GM18868 (cell line): ENCODE results near the gene HINT2.

Source experiments
- ATAC-seq: cut with Tn5 transposase; IDR thresholded peaks from one replicate; pipeline ENCODE4 v1.9.1; 2021; ENCODE audit warnings: mild to moderate bottlenecking, moderate library complexity; ENCODE audit not compliant: unreplicated experiment

Gene HINT2

GRCh38 chr9:35812025-35812602 lies 2.7 kb downstream of the HINT2 start, which contains the start of gene SPAG8:
Gene SPAG8, minus strand, starts transcription at chr9:35812262. Its CDS starts 115 bp downstream, at chr9:35812147.
- peak; percentile 72 for ATAC-seq

- no peak for ATAC-seq
Observed at GRCh38 chr9:35811381-35812024, 3.3 kb downstream of the HINT2 start.

DNA sequence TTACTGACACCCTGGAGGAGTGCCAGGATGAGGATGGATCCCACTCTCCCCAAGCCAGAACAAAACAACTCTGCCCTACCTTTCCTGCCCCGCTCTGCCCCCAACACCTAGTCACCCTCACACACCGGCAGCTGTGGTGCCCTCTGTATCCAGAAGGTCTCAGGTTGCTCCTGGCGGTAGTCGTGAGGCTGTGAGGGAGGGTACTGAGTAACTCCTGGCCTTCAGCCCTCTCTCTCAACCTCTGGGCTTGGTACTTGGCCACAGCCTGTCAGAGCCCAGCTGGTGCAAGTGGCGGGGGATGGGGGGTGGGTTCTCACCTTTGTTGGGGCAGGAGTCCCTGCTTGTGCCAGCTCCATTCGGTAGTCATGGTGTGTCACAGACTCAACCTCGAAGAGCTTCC lies 4.7 kb downstream of the HINT2 start:
- no peak for ATAC-seq

DNA sequence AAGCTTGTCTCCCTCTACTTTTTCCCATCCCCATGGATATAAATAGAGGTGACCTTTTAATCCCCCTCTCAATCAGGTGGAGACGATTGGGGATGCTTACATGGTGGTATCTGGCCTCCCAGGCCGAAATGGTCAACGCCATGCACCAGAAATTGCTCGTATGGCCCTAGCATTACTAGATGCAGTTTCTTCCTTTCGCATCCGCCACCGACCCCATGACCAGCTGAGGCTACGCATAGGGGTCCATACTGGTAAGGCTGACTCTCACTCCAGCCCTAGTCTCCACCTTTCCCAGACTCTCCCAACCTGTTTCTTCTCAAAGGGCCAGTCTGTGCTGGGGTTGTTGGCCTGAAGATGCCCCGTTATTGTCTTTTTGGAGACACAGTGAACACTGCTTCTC lies 6.4 kb downstream of the HINT2 start:
- ATAC-seq: no peak

- no peak for ATAC-seq
Observed at GRCh38 chr9:35806101-35806500, 8.7 kb downstream of the HINT2 start.

GRCh38 chr9:35801328-35802128 lies 13.3 kb downstream of the HINT2 start:
- ATAC-seq: no peak

- no peak for ATAC-seq
Observed at GRCh38 chr9:35800530-35800929, 14.3 kb downstream of the HINT2 start.

GRCh38 chr9:35798658-35799374 lies 16.0 kb downstream of the HINT2 start:
- ATAC-seq: peak; percentile 62

DNA sequence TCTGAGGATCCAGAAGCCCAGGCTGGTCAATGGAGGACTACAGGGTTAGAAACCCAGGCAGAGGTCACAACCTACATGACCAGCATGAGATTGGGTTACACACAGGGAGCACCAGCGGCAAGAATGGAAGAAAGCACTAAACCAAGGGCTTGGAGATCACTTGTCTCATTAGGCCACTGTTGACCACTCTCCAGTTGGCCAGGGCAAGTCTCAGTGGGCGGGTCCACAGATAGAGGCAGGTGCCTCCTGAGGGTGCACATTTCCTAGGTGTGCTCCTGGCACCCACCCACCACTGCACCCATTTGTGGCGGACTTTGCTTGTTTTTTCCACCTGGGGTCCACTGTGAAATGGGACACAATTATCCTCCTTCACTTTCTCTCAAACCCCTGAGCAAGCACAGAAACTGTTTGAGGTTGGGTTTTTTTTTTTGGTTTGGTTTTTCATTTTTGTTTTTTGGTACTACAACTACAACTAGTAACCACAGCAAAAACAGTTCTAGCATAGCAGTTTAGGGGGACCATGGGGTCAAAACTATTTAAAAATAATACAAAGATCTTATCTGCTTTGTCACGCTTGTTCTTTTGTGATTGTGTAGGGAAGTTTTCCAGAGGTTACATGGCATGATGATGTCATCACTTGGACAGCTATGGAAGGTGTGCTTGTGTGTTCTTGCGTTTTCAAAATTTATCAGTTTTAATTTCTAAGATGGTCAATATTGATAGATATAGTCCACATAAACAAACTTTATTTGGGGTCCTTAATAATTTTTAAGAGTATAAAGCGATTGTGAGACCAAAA lies 17.3 kb downstream of the HINT2 start:
- no peak for ATAC-seq

GRCh38 chr9:35795695-35796094 lies 19.1 kb downstream of the HINT2 start:
- no peak for ATAC-seq

DNA sequence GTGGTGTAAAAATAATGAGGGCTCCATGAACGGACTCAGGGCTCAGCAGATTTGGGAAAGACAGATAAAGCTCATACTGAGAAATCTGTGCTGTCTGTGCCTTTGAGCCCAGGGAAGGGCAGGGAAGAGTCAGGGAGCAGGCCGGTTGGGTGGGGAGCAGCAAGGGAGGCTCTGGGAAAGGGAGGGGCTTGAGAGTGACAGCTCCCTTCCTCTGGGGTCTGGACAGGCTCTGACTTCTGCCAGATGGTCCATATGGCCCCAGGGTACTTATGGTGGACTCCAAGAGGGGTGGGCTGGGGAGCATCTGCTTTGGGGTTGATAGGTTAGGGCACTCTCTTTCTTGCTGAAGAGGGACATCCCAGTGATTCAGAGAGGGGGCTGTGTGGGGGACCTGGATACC lies 21.4 kb downstream of the HINT2 start:
- no peak for ATAC-seq

DNA sequence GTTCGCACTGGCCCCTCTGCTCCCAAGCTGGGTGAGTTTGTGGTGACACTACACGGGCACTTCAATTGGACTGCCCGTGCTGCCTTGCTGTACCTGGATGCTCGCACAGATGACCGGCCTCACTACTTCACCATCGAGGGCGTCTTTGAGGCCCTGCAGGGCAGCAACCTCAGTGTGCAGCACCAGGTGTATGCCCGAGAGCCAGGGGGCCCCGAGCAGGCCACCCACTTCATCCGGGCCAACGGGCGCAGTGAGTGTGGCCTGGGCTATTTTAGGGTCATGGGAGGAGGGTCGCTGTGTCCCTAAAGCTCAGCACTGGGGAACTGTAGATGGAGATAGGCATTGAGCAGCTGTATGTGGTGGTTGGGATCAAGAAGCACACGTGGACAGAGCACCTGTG lies 22.0 kb downstream of the HINT2 start:
- ATAC-seq: no peak

DNA sequence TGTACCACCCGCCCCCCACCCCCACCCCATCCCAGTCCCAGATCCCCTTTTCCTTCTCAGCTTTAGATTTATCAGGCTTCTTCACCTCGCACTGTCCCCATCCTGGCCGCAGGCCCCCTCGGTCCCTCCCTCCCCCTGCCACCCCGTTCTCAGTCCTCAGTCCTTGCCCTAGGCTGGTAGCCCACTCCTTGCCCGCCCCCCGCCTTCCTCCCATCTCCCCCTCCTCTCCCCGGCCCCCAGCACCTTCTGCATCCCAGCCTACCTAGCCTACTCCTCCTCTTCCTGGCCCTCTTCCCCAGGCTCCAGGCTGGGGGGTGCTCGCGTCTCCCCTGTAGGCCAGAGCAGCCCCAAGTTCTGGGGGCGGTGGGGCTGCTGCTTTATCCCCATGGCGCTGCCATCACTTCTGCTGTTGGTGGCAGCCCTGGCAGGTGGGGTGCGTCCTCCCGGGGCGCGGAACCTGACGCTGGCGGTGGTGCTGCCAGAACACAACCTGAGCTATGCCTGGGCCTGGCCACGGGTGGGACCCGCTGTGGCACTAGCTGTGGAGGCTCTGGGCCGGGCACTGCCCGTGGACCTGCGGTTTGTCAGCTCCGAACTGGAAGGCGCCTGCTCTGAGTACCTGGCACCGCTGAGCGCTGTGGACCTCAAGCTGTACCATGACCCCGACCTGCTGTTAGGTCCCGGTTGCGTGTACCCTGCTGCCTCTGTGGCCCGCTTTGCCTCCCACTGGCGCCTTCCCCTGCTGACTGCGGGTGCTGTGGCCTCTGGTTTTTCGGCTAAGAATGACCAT lies 22.6 kb downstream of the HINT2 start:
- no peak for ATAC-seq

- no peak for ATAC-seq
Observed at GRCh38 chr9:35791297-35791921, 23.4 kb downstream of the HINT2 start, which contains the start of gene NPR2. Gene NPR2, plus strand, starts transcription at chr9:35791591. Its CDS starts 818 bp downstream, at chr9:35792409.

GRCh38 chr9:35790385-35791296 lies 24.2 kb downstream of the HINT2 start:
- ATAC-seq: no peak

GRCh38 chr9:35790025-35790384 lies 24.8 kb downstream of the HINT2 start:
- no peak for ATAC-seq

- ATAC-seq: no peak
Observed at GRCh38 chr9:35789541-35789940, 25.3 kb downstream of the HINT2 start.

- ATAC-seq: no peak
Observed at GRCh38 chr9:35783418-35783817, 31.4 kb downstream of the HINT2 start.
